ENCODE results near the gene GMIP. TPM values are rescaled to one million over a fixed set of nuclear protein-coding genes. Genes with fewer than 3 reads are reported as not detected.

GMIP gene
- total RNA-seq, 1 experiment from 2014 or later = 19.3 TPM

- no peak for DNase-seq (ENCODE audit: low spot score)
These were observed 17.8 kb upstream of the GMIP start for GRCh38 chr19:19661141-19661674.

GRCh38 chr19:19659646-19660245 is 16.3 kb upstream of the GMIP start:
- no peak for DNase-seq (ENCODE audit: low spot score)

- DNase-seq (ENCODE audit: low spot score) = no peak
These were observed 13.9 kb upstream of the GMIP start for GRCh38 chr19:19657397-19657783.

GRCh38 chr19:19656451-19657396 is 13.3 kb upstream of the GMIP start:
- DNase-seq (ENCODE audit: low spot score) = no peak

GRCh38 chr19:19655641-19656343 is 12.3 kb upstream of the GMIP start:
- DNase-seq (ENCODE audit: low spot score) = no peak

DNA sequence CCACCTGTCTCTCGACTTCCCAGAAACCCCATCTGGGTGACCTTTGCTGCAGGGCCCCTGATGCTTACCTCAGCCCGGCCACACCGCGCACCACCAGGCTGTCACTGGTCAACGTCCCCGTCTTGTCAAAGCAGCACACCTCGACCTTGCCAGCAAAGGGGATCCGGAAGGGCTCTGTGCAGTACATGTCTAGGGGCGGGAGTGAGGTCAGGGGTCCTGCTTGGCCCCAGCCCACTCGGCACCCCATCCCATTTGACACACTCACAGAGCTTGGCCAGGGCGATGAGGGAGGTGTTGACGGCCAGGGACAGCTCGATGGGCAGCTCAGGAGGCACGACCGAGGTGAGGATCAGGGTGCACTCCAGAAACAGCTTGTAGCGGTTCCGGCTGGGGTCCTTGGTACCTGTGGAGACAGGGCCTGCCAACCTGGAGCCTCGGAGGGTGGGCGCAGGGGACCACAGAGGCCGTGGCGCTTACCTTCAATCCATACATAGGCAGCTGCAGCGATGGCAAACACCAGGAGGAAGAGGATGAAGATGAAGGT is 11.7 kb upstream of the GMIP start:
- DNase-seq (ENCODE audit: low spot score) = no peak

GRCh38 chr19:19654441-19654840 is 11.0 kb upstream of the GMIP start:
- no peak for DNase-seq (ENCODE audit: low spot score)

DNA sequence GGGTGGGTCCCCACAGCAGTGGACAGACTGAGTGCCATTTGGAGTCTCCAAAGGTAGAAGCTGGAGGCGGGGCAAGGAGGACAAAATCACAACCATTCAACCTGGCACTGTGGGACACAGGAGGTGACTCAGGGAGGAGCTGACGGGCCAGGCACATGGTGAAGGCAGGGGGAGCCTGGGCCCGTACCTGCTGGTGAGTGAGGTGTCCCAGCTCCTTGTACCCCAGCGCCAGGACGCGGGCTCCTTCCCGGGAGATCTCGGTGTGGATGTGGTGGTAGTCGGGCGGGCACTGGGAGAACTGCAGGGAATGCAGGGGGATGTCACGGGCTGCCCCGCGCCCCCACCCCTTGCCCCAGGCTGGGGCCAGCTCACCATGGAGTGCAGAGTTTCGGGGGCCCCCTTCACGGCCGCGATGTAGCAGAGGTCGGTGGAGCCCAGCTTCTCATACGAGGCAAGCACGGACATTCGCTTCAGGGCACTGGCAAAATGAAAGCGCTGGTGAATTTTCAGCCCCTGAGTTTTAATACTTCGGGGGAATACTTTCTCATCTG is 10.2 kb upstream of the GMIP start:
- no peak for DNase-seq (ENCODE audit: low spot score)

GRCh38 chr19:19652482-19653295 is 9.2 kb upstream of the GMIP start:
- DNase-seq (ENCODE audit: low spot score) = no peak

- no peak for DNase-seq (ENCODE audit: low spot score)
These were observed 7.6 kb upstream of the GMIP start for GRCh38 chr19:19651076-19651475.

DNA sequence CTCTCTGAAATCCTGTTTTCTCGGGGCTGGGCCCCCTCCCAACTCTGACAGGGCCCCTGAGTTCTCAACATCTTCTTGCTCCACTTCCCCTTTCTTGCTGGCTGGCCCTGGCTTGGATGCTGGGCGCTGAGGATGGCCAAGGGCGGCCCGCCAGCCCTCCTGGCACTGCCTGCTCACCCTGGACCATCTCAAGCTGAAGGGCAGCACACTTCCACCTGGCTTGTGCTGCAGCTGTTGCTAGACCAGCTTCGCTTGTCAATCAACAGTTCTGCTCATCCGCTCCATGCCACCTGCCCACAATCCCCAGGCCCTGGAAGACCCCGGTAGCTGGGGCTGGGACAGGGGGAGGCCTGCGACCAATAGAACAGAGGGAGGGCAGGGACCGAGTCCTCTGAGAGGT is 6.9 kb upstream of the GMIP start:
- no peak for DNase-seq (ENCODE audit: low spot score)

GRCh38 chr19:19649580-19649995 is 6.1 kb upstream of the GMIP start:
- no peak for DNase-seq (ENCODE audit: low spot score)

GRCh38 chr19:19649155-19649554 is 5.7 kb upstream of the GMIP start:
- DNase-seq (ENCODE audit: low spot score) = no peak

GRCh38 chr19:19647037-19647835 is 3.8 kb upstream of the GMIP start:
- no peak for DNase-seq (ENCODE audit: low spot score)

DNA sequence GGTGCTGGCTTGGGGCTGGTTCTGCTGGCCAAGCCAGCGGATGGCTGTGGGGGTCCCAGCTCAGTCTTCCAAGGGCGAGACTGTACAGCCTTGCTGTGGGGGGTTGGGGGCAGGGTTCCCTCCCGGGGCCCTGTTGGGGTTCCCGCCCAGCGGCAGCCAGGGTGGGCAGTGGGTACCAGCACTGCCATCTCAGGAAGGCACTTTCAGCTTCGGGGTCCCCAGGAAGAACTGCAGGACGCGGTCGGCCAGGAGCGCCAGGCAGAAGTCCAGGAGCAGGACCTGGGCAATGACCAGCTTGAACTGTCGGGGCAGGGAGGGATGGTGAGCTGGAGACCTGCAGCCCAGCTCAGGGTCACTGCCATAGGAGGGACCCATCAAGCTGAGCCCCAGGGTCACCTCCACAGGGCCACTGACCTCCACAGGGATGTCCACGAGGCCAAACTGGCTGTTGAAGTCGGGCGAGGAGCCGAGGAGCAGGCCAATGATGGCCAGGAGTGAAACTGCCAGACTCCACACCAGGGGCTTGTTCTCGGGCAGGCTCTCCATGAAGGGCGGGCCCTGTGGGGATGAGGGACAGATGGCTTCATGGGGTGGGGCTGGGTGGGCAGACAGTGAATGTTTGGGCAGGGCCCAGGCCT is 1.9 kb upstream of the GMIP start:
- no peak for DNase-seq (ENCODE audit: low spot score)

- no peak for DNase-seq (ENCODE audit: low spot score)
These were observed 564 bp upstream of the GMIP start for GRCh38 chr19:19644054-19644388.

GRCh38 chr19:19642506-19643157 is 825 bp downstream of the GMIP start:
- peak; percentile 10 for DNase-seq (ENCODE audit: low spot score)

- no peak for DNase-seq (ENCODE audit: low spot score)
These were observed 5.8 kb downstream of the GMIP start for GRCh38 chr19:19637523-19638251.
